ENCODE measurements around the gene KAT2B. TPM values are rescaled to one million over a fixed set of nuclear protein-coding genes. Genes with fewer than 3 reads are reported as not detected.

Gene KAT2B
- total RNA-seq = 8.7 and 9.1 TPM in 2 replicates

DNA sequence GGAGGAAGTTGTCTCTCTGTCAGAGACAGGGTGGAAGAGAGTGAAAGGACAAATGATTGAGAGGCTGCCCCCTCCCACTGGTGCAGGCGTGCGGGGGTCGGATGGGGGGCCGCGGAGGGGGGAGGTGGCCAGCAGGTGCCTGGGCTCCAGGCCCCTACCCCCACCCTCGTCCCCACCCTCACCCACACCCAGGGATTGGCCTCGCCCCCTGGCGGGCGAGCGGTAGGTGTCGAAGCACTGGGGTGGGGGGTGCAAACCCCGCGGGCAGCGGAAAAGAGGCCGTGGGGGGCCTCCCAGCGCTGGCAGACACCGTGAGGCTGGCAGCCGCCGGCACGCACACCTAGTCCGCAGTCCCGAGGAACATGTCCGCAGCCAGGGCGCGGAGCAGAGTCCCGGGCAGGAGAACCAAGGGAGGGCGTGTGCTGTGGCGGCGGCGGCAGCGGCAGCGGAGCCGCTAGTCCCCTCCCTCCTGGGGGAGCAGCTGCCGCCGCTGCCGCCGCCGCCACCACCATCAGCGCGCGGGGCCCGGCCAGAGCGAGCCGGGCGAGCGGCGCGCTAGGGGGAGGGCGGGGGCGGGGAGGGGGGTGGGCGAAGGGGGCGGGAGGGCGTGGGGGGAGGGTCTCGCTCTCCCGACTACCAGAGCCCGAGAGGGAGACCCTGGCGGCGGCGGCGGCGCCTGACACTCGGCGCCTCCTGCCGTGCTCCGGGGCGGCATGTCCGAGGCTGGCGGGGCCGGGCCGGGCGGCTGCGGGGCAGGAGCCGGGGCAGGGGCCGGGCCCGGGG lies at the start of gene KAT2B:
KAT2B (plus strand) TSS at position 682 of the 783 bp plus-strand sequence; CDS start at position 714, 32 bp downstream.

GRCh38 chr3:20012164-20012563 lies 28.1 kb upstream of the KAT2B start, which contains the start of gene PP2D1:
Gene PP2D1 (minus strand): TSS chr3:20012264. CDS start chr3:20012072, 192 bp downstream.

GRCh38 chr3:20185679-20186599 lies 145.7 kb downstream of the KAT2B start, which contains the start of gene SGO1:
Gene SGO1 (minus strand): TSS chr3:20186206. CDS start chr3:20184027, 2,179 bp downstream.

Other genes starting within 250 kb of the KAT2B start
- gene EFHB, start 106.2 kb upstream of the KAT2B start, total RNA-seq = 0.16 TPM in 1 of 2 replicates, not detected in the other
- gene RAB5A, start 93.3 kb upstream of the KAT2B start, total RNA-seq = 20.3 and 33.9 TPM in 2 replicates
- not detected in 2 replicates for gene PP2D1, start 28.2 kb upstream of the KAT2B start, total RNA-seq
- 0.17 and 1.1 TPM in 2 replicates for gene SGO1, start 145.8 kb downstream of the KAT2B start, total RNA-seq